GM10266 (cell line): ENCODE data around the gene ENTREP3.
"Not testable (repeated sequence)": the region's sequence is repeated elsewhere in the genome, so short reads cannot be mapped to it uniquely, and the experiment has no call there.

Source experiments
- DNase-seq: peaks from one replicate; pipeline ENCODE4 v3.0.0; 2012; ENCODE audit errors: extremely low spot score
- TF ChIP-seq, protein P1 (sequence below): IDR thresholded peaks from 2 replicates; pipeline ENCODE4 v1.5.1; 2012; ENCODE audit warnings: mild to moderate bottlenecking, low read depth; ENCODE audit not compliant: control insufficient read depth, insufficient read depth; ENCODE audit errors: missing control alignments

ENTREP3 gene

DNA sequence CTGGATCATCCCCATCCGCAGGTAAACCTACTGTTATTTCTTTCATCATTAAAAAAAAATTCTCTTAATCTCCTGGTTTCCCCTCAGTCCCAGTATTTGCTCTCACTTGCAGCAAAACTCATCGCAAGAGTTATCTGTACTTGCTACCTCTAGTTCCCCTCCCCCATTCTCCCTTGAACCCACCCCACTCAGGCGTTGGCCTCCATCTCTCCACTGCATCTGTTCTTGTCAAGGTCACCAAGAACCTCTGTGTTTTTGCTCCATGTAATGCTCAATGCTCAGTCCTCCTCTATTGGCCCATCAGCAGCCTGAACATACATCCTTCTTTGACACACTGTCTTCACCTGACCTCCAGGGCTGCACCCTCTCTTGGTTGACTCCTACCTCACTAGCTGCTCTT is 41.4 kb upstream of the ENTREP3 start:
- no peak for DNase-seq
- TF ChIP-seq, protein P1, sequence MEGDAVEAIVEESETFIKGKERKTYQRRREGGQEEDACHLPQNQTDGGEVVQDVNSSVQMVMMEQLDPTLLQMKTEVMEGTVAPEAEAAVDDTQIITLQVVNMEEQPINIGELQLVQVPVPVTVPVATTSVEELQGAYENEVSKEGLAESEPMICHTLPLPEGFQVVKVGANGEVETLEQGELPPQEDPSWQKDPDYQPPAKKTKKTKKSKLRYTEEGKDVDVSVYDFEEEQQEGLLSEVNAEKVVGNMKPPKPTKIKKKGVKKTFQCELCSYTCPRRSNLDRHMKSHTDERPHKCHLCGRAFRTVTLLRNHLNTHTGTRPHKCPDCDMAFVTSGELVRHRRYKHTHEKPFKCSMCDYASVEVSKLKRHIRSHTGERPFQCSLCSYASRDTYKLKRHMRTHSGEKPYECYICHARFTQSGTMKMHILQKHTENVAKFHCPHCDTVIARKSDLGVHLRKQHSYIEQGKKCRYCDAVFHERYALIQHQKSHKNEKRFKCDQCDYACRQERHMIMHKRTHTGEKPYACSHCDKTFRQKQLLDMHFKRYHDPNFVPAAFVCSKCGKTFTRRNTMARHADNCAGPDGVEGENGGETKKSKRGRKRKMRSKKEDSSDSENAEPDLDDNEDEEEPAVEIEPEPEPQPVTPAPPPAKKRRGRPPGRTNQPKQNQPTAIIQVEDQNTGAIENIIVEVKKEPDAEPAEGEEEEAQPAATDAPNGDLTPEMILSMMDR: no peak

DNA sequence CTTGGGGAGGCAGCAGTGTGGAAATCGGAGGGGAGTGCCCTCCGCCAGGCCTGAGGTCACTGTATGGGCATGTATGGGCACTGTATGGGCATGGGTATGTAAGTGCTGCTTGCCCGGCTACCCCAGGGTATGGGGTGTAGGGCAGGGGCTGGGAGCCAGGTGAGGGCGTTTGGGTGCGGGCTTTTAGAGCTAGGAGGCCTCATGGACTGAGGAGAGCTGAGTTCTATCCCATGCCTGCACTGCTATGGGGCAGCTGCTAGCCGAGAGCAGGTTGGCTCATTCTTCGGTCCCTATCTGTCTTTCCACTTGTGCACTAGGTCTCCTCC is 40.6 kb upstream of the ENTREP3 start:
- TF ChIP-seq, protein P1: no peak
- no peak for DNase-seq

DNA sequence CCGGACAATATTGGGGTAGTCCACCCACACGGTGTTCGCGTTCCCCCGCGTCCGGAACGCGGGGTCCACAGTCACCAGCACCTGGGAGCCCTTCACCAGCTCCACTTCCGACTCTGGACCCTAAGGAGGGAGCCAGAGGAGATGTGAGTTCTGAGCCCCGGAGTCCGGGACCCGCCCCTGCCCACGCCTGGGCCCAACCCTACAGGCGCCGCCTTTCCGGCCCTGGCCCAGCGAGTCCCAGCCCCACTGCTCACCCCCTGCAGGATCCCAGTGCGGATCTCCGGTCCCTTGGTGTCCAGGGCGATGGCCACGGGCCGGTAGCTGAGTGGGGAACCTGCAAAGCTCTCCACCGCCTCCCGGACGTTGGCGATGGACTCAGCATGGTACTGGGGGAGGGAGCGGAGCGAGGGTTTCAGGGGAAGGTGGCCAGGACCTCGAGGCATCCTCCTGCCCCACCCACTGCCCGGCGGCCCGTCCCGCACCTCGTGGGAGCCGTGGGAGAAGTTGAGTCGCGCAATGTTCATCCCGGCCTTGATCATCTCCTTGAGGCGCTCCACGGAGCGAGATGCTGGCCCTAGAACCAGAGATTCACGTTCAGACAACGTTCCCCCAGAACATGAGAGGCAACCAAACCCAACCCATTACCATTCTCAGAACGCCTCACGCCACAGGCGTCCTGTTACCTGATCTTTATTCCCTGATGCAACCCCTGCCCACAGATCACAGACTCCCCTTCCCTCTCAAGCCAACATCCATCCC is 40.1 kb upstream of the ENTREP3 start:
- no peak for DNase-seq

DNA sequence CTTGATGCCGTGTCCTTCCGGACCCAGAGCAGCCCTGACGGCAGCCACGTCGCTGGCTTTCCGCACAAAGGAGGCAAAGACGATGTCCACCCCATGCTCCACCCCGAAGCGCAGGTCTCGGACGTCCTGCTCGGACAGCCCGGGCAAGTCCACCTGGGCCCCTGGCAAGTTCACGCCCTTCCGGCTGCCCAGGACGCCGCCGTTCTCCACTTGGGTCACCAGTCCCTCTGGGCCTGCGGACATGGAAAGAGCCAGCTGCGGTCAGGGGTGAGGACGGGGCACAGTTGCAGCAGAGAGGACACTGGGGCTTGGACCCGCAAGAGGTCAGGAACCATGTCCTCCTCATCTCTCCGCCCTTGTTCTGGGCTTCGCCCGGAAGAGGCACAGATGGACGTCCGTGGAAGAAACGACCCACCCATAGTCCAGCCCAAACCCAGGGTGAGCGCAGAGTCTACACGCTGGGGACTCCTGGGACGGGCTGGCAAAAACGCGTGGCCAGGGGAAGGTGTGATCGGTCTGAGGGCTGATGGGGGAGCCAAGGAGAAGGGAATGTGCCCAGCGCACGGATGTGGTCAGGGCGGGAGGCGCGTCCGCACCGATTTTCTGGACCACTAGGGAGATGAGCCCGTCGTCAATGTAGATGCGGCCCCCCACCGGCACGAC is 39.4 kb upstream of the ENTREP3 start:
- no peak for DNase-seq
- TF ChIP-seq, protein P1: no peak

More for the DNA sequence above, 40.1 kb upstream of the ENTREP3 start:
- TF ChIP-seq, protein P1: no peak

DNA sequence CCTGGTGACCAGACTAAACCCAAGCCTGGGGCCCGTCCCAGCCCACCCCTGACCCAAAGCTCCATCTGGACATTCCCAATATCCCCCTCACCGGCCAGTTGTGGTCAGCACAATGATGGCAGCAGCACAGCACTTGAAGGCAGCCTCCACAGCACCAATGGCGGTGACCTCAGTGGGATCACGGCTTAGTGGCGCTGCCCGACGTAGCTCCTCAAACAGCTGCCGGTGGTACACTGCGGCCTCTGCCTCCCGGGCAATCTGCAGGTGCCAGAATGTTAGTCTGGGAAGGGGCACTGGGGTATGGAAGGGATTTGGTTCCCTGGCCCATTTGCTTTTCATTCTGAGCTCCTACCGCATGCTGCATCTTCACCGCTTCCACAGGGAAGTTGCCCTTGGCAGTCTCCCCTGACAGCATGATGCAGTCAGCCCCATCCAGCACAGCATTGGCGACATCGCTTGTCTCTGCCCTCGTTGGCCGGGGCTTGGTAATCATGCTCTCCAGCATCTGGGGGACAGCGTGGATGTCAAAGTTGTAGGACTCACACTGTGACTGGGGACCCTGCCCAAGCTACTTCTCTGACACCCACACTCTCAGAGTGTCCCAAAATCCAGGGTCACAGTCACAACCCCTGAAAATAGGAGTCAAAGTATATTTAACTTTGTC is 37.9 kb upstream of the ENTREP3 start:
- TF ChIP-seq, protein P1: no peak
- DNase-seq: no peak

DNA sequence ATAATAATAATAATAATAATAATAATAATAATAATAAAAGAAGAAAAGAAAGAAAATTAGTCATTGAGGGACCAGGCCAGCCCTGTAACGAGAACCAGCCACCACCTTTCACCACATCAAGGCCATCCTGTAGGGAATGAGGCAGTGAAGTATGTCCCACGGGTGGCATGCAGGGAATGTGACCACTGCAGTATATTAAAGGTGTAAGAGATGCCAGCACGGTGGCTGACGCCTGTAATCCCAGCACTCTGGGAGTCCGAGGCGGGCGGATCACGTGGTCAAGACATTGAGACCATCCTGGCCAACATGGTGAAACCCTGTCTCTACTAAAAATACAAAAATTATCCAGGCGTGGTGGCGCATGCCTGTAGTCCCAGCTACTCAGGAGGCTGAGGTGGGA is 35.7 kb upstream of the ENTREP3 start:
- not testable (repeated sequence) for DNase-seq

DNA sequence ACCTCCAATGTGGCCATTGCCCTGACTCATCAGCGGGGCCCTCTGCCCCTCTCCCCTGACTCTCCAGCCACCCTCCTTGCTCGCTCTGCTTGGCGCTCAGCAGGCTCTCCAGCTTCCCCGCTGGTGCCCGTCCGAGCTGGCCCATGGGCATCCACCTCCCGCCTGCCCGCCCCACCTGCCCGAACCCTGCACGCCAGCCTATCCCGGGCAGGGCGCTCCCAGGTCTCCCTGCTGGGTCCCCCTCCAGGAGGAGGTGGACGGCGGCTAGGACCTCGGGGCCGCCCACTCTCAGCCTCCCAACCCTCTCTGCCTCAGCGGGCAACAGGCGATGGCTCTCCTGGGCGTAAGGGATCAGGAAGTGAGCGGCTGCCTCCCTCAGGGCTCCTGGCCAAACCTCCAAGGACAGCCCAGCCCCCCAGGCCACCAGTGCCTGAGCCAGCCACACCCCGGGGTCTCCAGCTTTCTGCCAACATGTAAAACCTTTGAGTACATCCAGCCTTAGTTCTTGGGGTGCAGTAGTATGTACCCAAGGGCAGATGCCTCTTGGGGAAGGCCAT is 32.8 kb upstream of the ENTREP3 start:
- TF ChIP-seq, protein P1: no peak
- no peak for DNase-seq
